Breast epithelium (tissue), 4 donors: ENCODE data around the gene LOXL4. TPM values are rescaled to one million over a fixed set of nuclear protein-coding genes. Genes with fewer than 3 reads are reported as not detected.

Source experiments
- DNase-seq, 2 donors: peaks; one replicate each; pipeline ENCODE4 v3.0.0-alpha.2; 2019; ENCODE audit warnings: low spot score in 2 of 2
- H3K27ac ChIP-seq, 2 donors: fragments of 200-600 bp; sonication (generic) in 1 of 2; one replicate each; pipeline ENCODE4 v1.5.1; 2016 to 2019; ENCODE audit warnings: mild to moderate bottlenecking in 1 of 2
- H3K27me3 ChIP-seq, 2 donors: fragments of 200-600 bp; sonication (generic) in 1 of 2; one replicate each; pipeline versions ENCODE4 v1.5.1 to v1.6.0; 2017 to 2019; ENCODE audit warnings: control low read depth in 1 of 2, mild to moderate bottlenecking in 1 of 2
- H3K36me3 ChIP-seq: fragments of 200-600 bp; one replicate; pipeline ENCODE4 v1.5.1; 2019
- H3K4me1 ChIP-seq, 2 donors: fragments of 200-600 bp; sonication (generic); one replicate each; pipeline ENCODE4 v1.5.1; 2016 to 2019; ENCODE audit warnings: control low read depth in 1 of 2
- H3K4me3 ChIP-seq, 3 donors: fragments of 200-600 bp; sonication (generic); 1 replicate in 2 of 3; 2 replicates in 1 of 3; pipeline ENCODE4 v1.5.1; 2016 to 2019; ENCODE audit warnings: mild to moderate bottlenecking in 3 of 3, moderate library complexity in 2 of 3
- H3K9me3 ChIP-seq, 2 donors: fragments of 200-600 bp; sonication (generic) in 1 of 2; one replicate each; pipeline ENCODE4 v1.5.1; 2016 to 2019; ENCODE audit warnings: control low read depth in 1 of 2
- POLR2A ChIP-seq: fragments of 450-650 bp; IDR thresholded peaks from one replicate; pipeline ENCODE4 v1.6.1; 2016; ENCODE audit warnings: antibody characterized with exemption, mild to moderate bottlenecking, moderate library complexity
- POLR2AphosphoS5 ChIP-seq, 3 donors: sonication (generic); formaldehyde crosslinking; IDR thresholded peaks; one replicate each; pipeline ENCODE4 v1.6.1; 2017; ENCODE audit warnings: antibody characterized with exemption in 3 of 3
- intact Hi-C: fragments of 100-400 bp; cut with DNase I; formaldehyde crosslinking; loops from one replicate; pipeline ENCODE4 v1.15.1; 2023; ENCODE audit warnings: low total_unique reads
- total RNA-seq, 3 donors: library from RNA; depleted of rRNA; stranded (reverse); fragments of >200 nt; gene quantifications; one replicate each; pipeline ENCODE4 v1.1.0, GENCODE V29; 2016
- TF ChIP-seq, protein P1 (sequence below), 3 donors: fragments of 450-650 bp; IDR thresholded peaks; one replicate each; pipeline ENCODE4 v1.5.1; 2016 to 2017; ENCODE audit warnings: antibody characterized with exemption in 3 of 3, mild to moderate bottlenecking in 3 of 3, moderate library complexity in 3 of 3

The LOXL4 gene
- total RNA-seq, 3 donors from 2014 or later = 6.9 to 26.1 (median 6.9) TPM

DNA sequence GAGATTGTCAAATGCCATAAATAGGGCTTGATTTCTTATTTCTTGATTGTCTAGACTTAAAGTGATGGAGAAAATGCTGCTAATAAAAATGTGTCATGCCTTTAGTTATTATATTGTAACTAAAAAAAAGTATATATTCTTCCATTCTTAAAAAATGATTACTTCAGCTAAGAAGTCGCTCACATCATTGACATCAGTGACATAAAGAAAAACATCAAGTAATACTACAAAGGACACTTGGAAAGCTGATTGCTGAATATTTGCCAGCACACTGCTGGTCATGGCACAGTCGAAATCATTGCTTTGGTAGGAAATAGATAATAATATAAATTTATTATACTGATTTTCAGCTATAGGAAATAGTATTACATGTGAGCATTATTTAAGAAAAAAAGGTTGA, 62.6 kb downstream of the LOXL4 start:
- H3K27ac ChIP-seq = no peak overlapping the region
- TF ChIP-seq POLR2A (no peak), POLR2AphosphoS5 (IDR thresholded peaks at IDR 0.05) (no peak)
- TF ChIP-seq, protein P1, sequence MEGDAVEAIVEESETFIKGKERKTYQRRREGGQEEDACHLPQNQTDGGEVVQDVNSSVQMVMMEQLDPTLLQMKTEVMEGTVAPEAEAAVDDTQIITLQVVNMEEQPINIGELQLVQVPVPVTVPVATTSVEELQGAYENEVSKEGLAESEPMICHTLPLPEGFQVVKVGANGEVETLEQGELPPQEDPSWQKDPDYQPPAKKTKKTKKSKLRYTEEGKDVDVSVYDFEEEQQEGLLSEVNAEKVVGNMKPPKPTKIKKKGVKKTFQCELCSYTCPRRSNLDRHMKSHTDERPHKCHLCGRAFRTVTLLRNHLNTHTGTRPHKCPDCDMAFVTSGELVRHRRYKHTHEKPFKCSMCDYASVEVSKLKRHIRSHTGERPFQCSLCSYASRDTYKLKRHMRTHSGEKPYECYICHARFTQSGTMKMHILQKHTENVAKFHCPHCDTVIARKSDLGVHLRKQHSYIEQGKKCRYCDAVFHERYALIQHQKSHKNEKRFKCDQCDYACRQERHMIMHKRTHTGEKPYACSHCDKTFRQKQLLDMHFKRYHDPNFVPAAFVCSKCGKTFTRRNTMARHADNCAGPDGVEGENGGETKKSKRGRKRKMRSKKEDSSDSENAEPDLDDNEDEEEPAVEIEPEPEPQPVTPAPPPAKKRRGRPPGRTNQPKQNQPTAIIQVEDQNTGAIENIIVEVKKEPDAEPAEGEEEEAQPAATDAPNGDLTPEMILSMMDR (IDR thresholded peaks at IDR 0.05) = no peak
- no peak overlapping the region for H3K4me3 ChIP-seq
- intact Hi-C loops = no loop called here
- peaks cover 3% of the 10 kb centered on the region for H3K36me3 ChIP-seq
- H3K9me3 ChIP-seq = no peaks in the 10 kb centered on the region
- DNase-seq = no peak
- H3K4me1 ChIP-seq = no peaks in the 10 kb centered on the region
- H3K27me3 ChIP-seq = no peaks in the 10 kb centered on the region

DNA sequence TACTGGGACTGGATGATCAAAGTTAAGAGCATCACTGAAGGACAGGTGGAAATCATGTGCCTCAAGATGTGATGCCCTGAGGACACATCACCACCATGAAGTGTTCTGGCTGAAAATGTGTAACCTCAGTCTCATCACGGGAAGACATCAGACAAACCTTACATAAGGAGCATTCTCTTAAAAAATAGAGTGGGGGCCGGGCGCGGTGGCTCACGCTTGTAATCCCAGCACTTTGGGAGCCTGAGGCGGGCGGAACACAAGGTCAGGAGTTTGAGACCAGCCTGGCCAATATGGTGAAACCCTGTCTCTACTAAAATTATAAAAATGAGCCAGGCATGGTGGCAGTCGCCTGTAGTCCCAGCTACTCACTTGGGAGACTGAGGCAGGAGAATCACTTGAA, 65.6 kb downstream of the LOXL4 start:
- Histone ChIP-seq H3K4me3 (no peak overlapping the region), H3K9me3 (no peaks in the 10 kb centered on the region), H3K36me3 (no peaks in the 10 kb centered on the region), H3K4me1 (no peaks in the 10 kb centered on the region), H3K27ac (no peak overlapping the region), H3K27me3 (no peaks in the 10 kb centered on the region)
- no peak for TF ChIP-seq POLR2A
- TF ChIP-seq POLR2AphosphoS5 (IDR thresholded peaks at IDR 0.05) = no peak
- TF ChIP-seq, protein P1 (IDR thresholded peaks at IDR 0.05) = no peak
- DNase-seq = no peak
- intact Hi-C loops = no loop called here

DNA sequence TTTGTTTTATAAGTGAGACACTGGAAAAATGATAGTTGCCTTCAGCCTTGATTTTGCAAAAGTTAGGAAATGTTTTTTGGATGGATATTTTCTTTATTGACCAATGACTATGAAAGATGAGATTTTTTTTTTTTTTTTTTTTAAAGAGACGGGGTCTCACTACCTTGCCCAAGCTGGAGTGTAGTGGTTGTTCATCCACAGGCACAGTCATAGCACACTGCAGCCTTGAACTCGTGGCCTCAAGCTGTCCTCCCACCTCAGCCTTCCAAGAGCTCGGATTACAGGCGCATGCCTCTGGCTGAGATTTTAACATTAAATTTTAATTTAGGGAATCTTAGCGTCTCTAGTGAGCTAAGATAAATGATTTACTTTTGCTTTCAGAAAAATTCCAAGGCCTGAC, 66.2 kb downstream of the LOXL4 start:
- Histone ChIP-seq H3K4me3 (no peak overlapping the region), H3K4me1 (no peaks in the 10 kb centered on the region), H3K9me3 (no peaks in the 10 kb centered on the region), H3K36me3 (no peaks in the 10 kb centered on the region), H3K27me3 (no peaks in the 10 kb centered on the region), H3K27ac (no peak overlapping the region)
- intact Hi-C loops = no loop called here
- TF ChIP-seq, protein P1 (IDR thresholded peaks at IDR 0.05) = no peak
- no peak for TF ChIP-seq POLR2A
- TF ChIP-seq POLR2AphosphoS5 (IDR thresholded peaks at IDR 0.05) = no peak
- DNase-seq = no peak

Other genes with a start within 250 kb of the LOXL4 start
- 1 to 10 TPM; 1.6 to 4.7 (median 1.9) TPM for gene CRTAC1, start 237.6 kb downstream of the LOXL4 start, total RNA-seq
- gene R3HCC1L, start 133.5 kb downstream of the LOXL4 start, total RNA-seq = 10 to 100 TPM; 12.2 to 28.5 (median 20.6) TPM
- gene PYROXD2, start 147.0 kb upstream of the LOXL4 start, total RNA-seq = 10 to 100 TPM; 13.2 to 20.0 (median 17.4) TPM
- 10 to 100 TPM; 48.2 to 62.3 (median 61.8) TPM for gene HPS1, start 178.7 kb upstream of the LOXL4 start, total RNA-seq